Cardiac septum (tissue), 1 donor: ENCODE results near the gene EXOSC2. TPM values are rescaled to one million over a fixed set of nuclear protein-coding genes. Genes with fewer than 3 reads are reported as not detected.

Experiments used
- total RNA-seq: library from RNA; stranded (reverse); fragmentation: NEBNext Ultra II Directional; extraction: Animal tissue kit (Norgen Biotek cat#: 25700); gene quantifications from one replicate; pipeline ENCODE4 v1.2.1, GENCODE V29; 2021
- donor health status: DM: no; HTN: no; CAD: no.

EXOSC2 gene
- total RNA-seq, 1 donor from 2014 or later: 12.7 TPM

Other genes with a start within 250 kb of the EXOSC2 start
- gene ASS1, start 248.8 kb upstream of the EXOSC2 start, total RNA-seq: 53.7 TPM
- 36.8 TPM for gene FUBP3, start 114.2 kb upstream of the EXOSC2 start, total RNA-seq
- gene PRDM12, start 29.2 kb upstream of the EXOSC2 start, total RNA-seq: not detected
- gene ABL1, start 141.5 kb downstream of the EXOSC2 start, total RNA-seq: 38.0 TPM
- not detected for gene QRFP, start 203.0 kb downstream of the EXOSC2 start, total RNA-seq
- 0.54 TPM for gene FIBCD1, start 245.5 kb downstream of the EXOSC2 start, total RNA-seq